ENCODE results near the gene CNTNAP2.
"Not testable (repeated sequence)": the region's sequence is repeated elsewhere in the genome, so short reads cannot be mapped to it uniquely, and the experiment has no call there.

CNTNAP2 gene

DNA sequence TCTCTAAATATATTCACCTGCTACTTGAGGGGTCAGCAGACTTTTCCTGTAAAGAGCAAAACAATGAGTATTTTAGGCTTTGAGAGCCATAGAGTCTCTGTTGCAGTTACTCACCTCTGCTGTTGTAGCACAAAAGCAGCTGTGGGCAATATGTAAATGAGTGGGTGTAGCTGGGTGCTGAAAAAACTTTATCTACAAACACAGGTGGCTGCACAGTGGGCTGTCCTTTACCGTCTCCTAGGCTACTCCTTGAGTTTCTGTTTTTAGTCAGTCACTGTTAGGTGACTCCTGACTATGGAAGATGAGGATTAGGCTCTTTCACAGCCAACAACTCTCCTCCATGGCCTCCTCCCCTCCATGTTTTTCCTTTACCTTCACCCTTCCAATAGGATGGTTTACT, 2187.9 kb downstream of the CNTNAP2 start:
- Histone ChIP-seq H3K9ac (peak overlapping the region; percentile 6; the same call in 1 of the 2 replicates), H3K27me3 (no peaks in the 10 kb centered on the region), H3K36me3 (no peaks in the 10 kb centered on the region), H3K4me2 (peak overlapping the region; percentile 77), H3K4me1 (peaks cover 46% of the 10 kb centered on the region), H3K27ac (peak overlapping the region; percentile 6; the same call in 1 of the 2 replicates), H3K9me3 (peaks cover 10% of the 10 kb centered on the region), H4K20me1 (no peaks in the 10 kb centered on the region), H3K4me3 (peak overlapping the region; percentile 46; the same call in 1 of the 2 replicates)
- TF ChIP-seq Cebpa-rat (IDR thresholded peaks at IDR 0.05): no peak

DNA sequence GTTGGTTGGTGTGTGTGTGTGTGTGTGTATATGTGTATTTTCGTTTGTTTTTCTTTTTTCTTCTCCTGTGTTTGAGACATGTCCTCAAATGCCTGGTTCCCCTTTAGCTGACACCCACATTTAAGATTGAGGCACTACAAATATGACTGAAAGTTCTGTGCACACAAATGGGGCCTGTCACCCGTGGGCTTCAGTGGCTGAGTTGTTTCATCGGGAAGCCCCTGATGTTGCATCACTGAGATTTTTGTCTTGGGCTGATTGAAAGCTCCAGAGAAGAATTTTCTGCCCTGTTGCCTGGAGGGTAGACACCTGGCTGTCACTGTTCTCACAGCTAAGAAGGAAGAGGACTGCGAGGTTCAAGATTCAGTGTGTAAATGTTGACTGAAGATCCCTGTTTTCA, 2190.2 kb downstream of the CNTNAP2 start:
- Histone ChIP-seq H3K9me3 (peaks cover 7% of the 10 kb centered on the region), H3K27me3 (no peaks in the 10 kb centered on the region), H3K4me2 (no peak overlapping the region), H3K36me3 (no peaks in the 10 kb centered on the region), H3K9ac (no peak overlapping the region), H3K27ac (no peak overlapping the region), H3K4me1 (peaks cover 42% of the 10 kb centered on the region), H3K4me3 (no peak overlapping the region), H4K20me1 (no peaks in the 10 kb centered on the region)
- no peak for TF ChIP-seq Cebpa-rat (IDR thresholded peaks at IDR 0.05)

DNA sequence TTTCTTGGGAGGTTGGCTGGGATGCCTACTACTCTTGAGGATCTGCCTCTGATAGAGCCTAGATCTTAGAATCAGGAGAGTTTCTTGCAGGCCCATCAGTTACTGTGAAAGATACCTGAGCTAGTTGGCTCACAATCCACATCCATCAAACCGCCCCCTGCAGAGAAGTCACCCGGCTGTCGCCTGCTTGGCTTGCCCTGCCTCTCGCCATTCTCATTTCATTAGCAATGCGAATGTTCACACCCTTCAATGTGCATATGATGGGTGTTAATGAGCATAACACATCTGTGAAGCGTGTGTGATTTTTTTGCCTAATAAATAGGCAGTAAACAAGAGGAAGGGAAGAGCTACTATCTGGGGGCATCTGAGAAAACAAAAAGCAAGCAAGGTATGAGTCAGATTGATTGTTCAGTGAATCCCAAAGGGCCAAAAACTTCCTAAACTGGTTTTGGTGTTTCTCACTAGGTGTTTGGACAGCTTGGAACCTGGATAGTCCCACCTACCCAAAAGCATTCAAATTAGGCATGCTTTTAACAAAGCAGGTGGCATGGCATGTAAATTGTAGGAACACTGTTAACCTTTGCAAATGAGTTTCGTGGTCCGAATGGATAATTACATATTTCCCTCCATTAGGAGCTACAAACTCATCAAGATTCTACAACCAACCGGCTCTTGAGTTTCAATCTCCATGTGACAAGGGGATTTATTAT, 2201.7 kb downstream of the CNTNAP2 start:
- no peaks in the 10 kb centered on the region for H3K36me3 ChIP-seq
- TF ChIP-seq Cebpa-rat (IDR thresholded peaks at IDR 0.05): no peak
- no peaks in the 10 kb centered on the region for H3K27me3 ChIP-seq
- H3K27ac ChIP-seq: no peak overlapping the region
- H3K4me1 ChIP-seq: no peaks in the 10 kb centered on the region
- H3K4me2 ChIP-seq: no peak overlapping the region
- H3K9ac ChIP-seq: no peak overlapping the region
- no peak overlapping the region for H3K4me3 ChIP-seq
- no peaks in the 10 kb centered on the region for H4K20me1 ChIP-seq
- 0 out of 2 replicates have a peak, but pooled peaks cover 3% of the 10 kb centered on the region for H3K9me3 ChIP-seq

DNA sequence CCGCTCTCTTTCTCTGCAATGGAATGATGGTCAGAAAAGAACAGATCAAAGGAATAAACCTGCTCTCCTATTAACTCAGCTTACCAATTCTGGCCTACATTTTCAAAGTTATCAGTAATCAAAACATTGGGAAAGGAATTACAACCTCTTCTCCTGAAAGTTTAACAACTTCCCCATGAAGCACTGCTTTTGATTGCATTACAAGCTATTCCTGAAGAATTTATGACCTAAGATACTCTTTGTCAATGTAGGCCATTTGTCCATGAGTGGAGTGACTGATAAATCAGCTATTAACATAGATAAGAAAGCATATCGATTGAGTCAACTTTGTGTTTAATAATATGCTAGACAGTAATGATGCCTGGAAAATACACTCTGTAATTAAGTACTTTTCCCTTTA, 2202.2 kb downstream of the CNTNAP2 start:
- Histone ChIP-seq H3K9me3 (0 out of 2 replicates have a peak, but pooled peaks cover 1% of the 10 kb centered on the region), H3K9ac (no peak overlapping the region), H4K20me1 (no peaks in the 10 kb centered on the region), H3K4me3 (no peak overlapping the region), H3K27ac (no peak overlapping the region), H3K4me1 (no peaks in the 10 kb centered on the region), H3K4me2 (no peak overlapping the region), H3K27me3 (no peaks in the 10 kb centered on the region), H3K36me3 (no peaks in the 10 kb centered on the region)
- no peak for TF ChIP-seq Cebpa-rat (IDR thresholded peaks at IDR 0.05)

DNA sequence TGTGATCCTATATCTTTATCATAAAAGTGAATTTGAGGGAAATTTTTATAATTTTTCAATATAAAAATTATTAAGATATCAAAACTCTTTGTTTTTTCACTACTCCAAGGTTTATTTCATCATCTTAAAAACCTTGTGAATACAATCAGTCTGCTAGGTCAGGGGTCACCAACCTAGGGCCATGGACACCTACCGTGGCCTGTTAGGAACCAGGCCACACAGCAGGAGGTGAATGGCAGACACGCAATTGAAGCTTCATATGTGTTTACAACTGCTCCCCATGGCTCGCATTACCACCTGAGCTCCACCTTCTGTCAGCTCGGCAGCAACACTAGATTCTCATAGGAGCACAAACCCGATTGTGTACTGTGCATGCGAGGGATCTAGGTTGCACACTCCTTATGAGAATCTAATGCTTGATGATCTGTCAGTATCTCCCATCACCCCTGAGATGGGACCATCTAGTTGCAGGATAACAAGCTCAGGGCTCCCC, 2202.8 kb downstream of the CNTNAP2 start:
- H3K27me3 ChIP-seq: no peaks in the 10 kb centered on the region
- no peaks in the 10 kb centered on the region for H3K4me1 ChIP-seq
- H3K4me2 ChIP-seq: no peak overlapping the region
- H4K20me1 ChIP-seq: no peaks in the 10 kb centered on the region
- H3K9me3 ChIP-seq: no peaks in the 10 kb centered on the region
- TF ChIP-seq Cebpa-rat (IDR thresholded peaks at IDR 0.05): no peak
- no peak overlapping the region for H3K9ac ChIP-seq
- no peak overlapping the region for H3K4me3 ChIP-seq
- H3K27ac ChIP-seq: no peak overlapping the region
- no peaks in the 10 kb centered on the region for H3K36me3 ChIP-seq

DNA sequence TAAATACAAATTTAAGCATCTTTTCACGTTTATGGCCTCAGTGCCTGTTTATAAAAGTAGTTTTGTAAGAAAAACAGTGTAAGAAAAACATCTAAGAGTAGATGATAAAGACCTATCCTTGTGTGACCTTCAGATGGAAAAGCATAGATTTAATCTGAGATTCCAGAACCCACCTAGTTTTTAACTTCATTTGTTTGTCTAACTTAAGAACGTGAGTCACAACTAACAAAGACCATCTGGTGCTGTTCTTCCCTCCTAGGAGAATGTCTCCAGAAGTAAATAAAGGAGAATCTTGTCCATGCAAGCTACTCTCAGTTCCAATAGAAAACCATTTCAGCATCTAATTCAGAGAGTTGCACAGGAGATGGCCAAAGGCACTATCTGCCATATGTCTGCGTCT, 2208.6 kb downstream of the CNTNAP2 start:
- H3K27ac ChIP-seq: no peak overlapping the region
- no peak overlapping the region for H3K4me3 ChIP-seq
- H3K36me3 ChIP-seq: no peaks in the 10 kb centered on the region
- no peak for TF ChIP-seq Cebpa-rat (IDR thresholded peaks at IDR 0.05)
- H3K9me3 ChIP-seq: 0 out of 2 replicates have a peak, but pooled peaks cover 6% of the 10 kb centered on the region
- no peaks in the 10 kb centered on the region for H4K20me1 ChIP-seq
- H3K27me3 ChIP-seq: no peaks in the 10 kb centered on the region
- H3K4me1 ChIP-seq: no peaks in the 10 kb centered on the region
- no peak overlapping the region for H3K4me2 ChIP-seq
- no peak overlapping the region for H3K9ac ChIP-seq

DNA sequence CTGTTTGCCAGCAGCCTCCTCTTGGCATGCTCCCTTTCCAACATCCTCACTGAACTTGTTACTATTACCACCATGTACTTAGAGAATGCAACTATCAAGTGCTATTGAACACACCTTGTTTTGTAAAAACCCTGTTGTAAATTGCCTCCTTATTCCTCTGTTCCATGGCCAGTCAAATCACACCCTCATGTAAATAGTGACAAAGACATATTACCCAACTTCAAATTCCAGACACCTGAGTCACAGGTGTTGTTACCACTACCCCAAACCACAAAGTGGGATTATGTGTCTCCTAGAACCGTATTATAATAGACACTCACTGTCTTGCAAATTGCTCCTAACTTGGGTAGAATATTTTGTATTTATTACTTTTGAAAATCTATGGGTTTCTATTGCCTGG, 2210.8 kb downstream of the CNTNAP2 start:
- Histone ChIP-seq H3K9me3 (peaks cover 21% of the 10 kb centered on the region), H3K4me3 (no peak overlapping the region), H3K36me3 (no peaks in the 10 kb centered on the region), H3K4me1 (no peaks in the 10 kb centered on the region), H3K9ac (no peak overlapping the region), H3K27ac (no peak overlapping the region), H3K4me2 (no peak overlapping the region), H3K27me3 (no peaks in the 10 kb centered on the region), H4K20me1 (no peaks in the 10 kb centered on the region)
- no peak for TF ChIP-seq Cebpa-rat (IDR thresholded peaks at IDR 0.05)

DNA sequence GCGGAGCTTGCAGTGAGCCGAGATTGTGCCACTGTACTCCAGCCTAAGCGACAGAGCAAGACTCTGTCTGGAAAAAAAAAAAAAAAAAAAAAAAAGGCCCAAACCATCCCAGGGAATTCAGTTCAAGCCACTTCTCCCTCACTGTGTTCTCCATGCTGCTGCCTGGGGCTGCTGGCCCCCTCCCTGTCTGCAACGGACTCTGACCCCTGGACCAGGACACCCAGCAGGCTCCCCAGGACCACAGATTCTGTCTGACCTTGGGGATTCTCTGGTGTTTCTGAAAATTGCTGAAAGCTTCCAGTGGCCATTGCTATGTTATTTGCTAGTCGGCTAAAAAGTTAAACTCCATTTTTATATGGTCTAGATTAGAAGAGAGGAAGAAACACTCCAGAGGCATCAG, 2212.3 kb downstream of the CNTNAP2 start:
- H3K36me3 ChIP-seq: no peaks in the 10 kb centered on the region
- no peak for TF ChIP-seq Cebpa-rat (IDR thresholded peaks at IDR 0.05)
- H3K9me3 ChIP-seq: peaks cover 21% of the 10 kb centered on the region
- no peak overlapping the region for H3K4me3 ChIP-seq
- H3K27ac ChIP-seq: no peak overlapping the region
- H4K20me1 ChIP-seq: no peaks in the 10 kb centered on the region
- no peak overlapping the region for H3K9ac ChIP-seq
- no peaks in the 10 kb centered on the region for H3K27me3 ChIP-seq
- no peaks in the 10 kb centered on the region for H3K4me1 ChIP-seq
- H3K4me2 ChIP-seq: no peak overlapping the region

DNA sequence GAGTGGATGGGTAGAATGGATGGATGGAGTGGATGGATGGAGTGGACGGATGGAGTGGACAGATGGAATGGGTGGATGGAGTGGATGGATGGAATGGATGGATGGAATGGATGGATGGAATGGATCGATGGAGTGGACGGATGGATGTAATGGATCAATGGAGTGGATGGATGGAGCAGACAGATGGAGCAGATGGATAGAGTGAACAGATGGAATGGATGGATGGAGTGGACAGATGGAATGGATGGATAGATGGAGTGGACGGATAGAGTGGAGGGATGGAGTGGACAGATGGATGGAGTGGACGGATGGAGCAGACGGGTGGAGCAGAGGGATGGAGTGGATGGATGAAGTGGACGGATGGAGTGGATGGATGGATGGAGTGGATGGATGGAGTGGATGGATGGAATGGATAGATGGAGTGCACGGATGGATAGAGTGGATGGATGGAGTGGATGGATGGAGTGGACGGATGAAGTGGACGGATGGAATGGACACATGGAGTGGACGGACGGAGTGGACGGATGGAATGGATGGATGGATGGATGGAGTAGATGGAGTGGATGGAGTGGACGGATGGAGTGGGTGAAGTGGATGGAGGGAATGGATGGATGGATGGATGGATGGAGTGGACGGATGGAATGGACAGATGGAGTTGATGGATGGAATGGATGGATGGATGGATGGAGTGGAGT, 2213.7 kb downstream of the CNTNAP2 start:
- Histone ChIP-seq H3K27me3 (no peaks in the 10 kb centered on the region), H3K4me1 (0 out of 2 replicates have a peak, but pooled peaks cover 5% of the 10 kb centered on the region), H3K27ac (no peak overlapping the region), H3K36me3 (no peaks in the 10 kb centered on the region), H4K20me1 (no peaks in the 10 kb centered on the region), H3K9me3 (peaks cover 21% of the 10 kb centered on the region), H3K4me3 (no peak overlapping the region), H3K4me2 (no peak overlapping the region), H3K9ac (no peak overlapping the region)
- TF ChIP-seq Cebpa-rat (IDR thresholded peaks at IDR 0.05): no peak

DNA sequence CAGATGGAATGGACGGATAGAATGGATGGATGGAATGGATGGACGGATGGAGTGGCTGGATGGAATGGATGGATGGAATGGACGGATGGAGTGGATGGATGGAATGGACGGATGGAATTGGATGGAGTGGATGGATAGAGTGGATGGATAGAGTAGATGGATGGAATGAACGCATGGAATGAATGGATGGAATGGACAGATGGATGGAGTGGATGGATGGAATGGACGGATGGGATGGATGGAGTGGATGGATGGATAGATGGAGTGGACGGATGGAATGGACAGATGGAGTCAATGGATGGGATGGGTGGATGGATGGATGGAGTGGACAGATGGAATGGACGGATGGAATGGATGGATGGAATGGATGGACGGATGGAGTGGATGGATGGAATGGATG, 2214.2 kb downstream of the CNTNAP2 start:
- no peak overlapping the region for H3K4me2 ChIP-seq
- H3K9ac ChIP-seq: no peak overlapping the region
- H4K20me1 ChIP-seq: no peaks in the 10 kb centered on the region

DNA sequence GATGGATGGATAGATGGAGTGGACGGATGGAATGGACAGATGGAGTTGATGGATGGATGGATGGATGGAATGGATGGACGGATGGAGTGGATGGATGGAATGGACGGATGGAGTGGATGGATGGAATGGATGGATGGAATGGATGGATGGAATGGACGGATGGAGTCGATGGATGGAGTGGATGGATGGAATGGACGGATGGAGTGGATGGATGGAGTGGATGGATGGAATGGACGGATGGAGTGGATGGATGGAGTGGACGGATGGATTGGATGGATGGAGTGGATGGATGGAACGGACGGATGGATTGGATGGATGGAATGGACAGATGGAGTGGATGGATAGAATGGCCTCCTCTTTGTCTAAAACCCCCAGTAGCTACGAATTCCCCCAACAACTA, 2214.9 kb downstream of the CNTNAP2 start:
- not testable (repeated sequence) for H3K4me3 ChIP-seq, H3K4me1 ChIP-seq, H3K36me3 ChIP-seq, H3K27ac ChIP-seq, H3K27me3 ChIP-seq, H3K4me2 ChIP-seq, H4K20me1 ChIP-seq, H3K9ac ChIP-seq
- H3K9me3 ChIP-seq: peaks cover 21% of the 10 kb centered on the region

More for the DNA sequence above, 2214.2 kb downstream of the CNTNAP2 start:
- Histone ChIP-seq H3K27me3 (no peaks in the 10 kb centered on the region), H3K36me3 (no peaks in the 10 kb centered on the region), H3K9me3 (peaks cover 21% of the 10 kb centered on the region), H3K27ac (no peak overlapping the region), H3K4me3 (no peak overlapping the region), H3K4me1 (0 out of 2 replicates have a peak, but pooled peaks cover 5% of the 10 kb centered on the region)
- TF ChIP-seq Cebpa-rat (IDR thresholded peaks at IDR 0.05): no peak
